OCI-LY1 (cell line): ENCODE results near the gene ANKH.

Experiments used
- H2AFZ ChIP-seq: fragments of 200-600 bp; sonication (generic), shearing (Covaris generic); 2 replicates; pipeline ENCODE4 v1.6.0; 2014; ENCODE audit warnings: antibody characterized with exemption, mild to moderate bottlenecking, low read length
- H3F3A ChIP-seq: fragments of 200-600 bp; sonication (generic), shearing (Covaris generic); 2 replicates; pipeline ENCODE4 v1.6.0; 2014; ENCODE audit warnings: mild to moderate bottlenecking, antibody characterized with exemption, low read length, moderate library complexity; ENCODE audit not compliant: insufficient read depth
- H3K27ac ChIP-seq: fragments of 200-600 bp; sonication (generic); 2 replicates; pipeline ENCODE4 v1.5.1; 2014; ENCODE audit warnings: low read length, mixed run types, mild to moderate bottlenecking, low read depth; ENCODE audit not compliant: poor library complexity, severe bottlenecking
- H3K27me3 ChIP-seq: fragments of 200-600 bp; sonication (generic); 2 replicates; pipeline ENCODE4 v1.6.0; 2014; ENCODE audit warnings: antibody characterized with exemption, mild to moderate bottlenecking, low read length, moderate library complexity; ENCODE audit not compliant: insufficient read depth
- H3K36me3 ChIP-seq: fragments of 200-600 bp; sonication (generic); 2 replicates; pipeline ENCODE4 v1.6.1; 2014; ENCODE audit warnings: mild to moderate bottlenecking, antibody characterized with exemption, low read length, moderate library complexity, mixed read lengths; ENCODE audit not compliant: insufficient read depth
- H3K4me1 ChIP-seq: fragments of 200-600 bp; sonication (generic); 2 replicates; pipeline ENCODE4 v1.5.1; 2014; ENCODE audit warnings: mild to moderate bottlenecking, low read length, moderate library complexity; ENCODE audit not compliant: insufficient read depth, severe bottlenecking
- H3K4me2 ChIP-seq: fragments of 200-600 bp; sonication (generic), shearing (Covaris generic); 2 replicates; pipeline ENCODE4 v1.6.1; 2014; ENCODE audit warnings: low read length
- H3K4me3 ChIP-seq: fragments of 200-600 bp; sonication (generic); 2 replicates; pipeline ENCODE4 v1.5.1; 2014; ENCODE audit warnings: low read length, low read depth, mild to moderate bottlenecking, mixed read lengths; ENCODE audit not compliant: poor library complexity, severe bottlenecking
- H3K79me2 ChIP-seq: fragments of 200-600 bp; shearing (Covaris generic); 2 replicates; pipeline ENCODE4 v1.6.1; 2016; ENCODE audit warnings: mixed run types, low read length, mixed read lengths; ENCODE audit not compliant: insufficient read depth
- H3K9ac ChIP-seq: fragments of 200-600 bp; sonication (generic), shearing (Covaris generic); 2 replicates; pipeline ENCODE4 v1.6.1; 2014; ENCODE audit warnings: mild to moderate bottlenecking, low read length, mixed read lengths
- H3K9me2 ChIP-seq: fragments of 200-600 bp; sonication (generic), shearing (Covaris generic); 2 replicates; pipeline ENCODE4 v1.6.1; 2014; ENCODE audit warnings: low read depth, mild to moderate bottlenecking, low read length, mixed read lengths
- H3K9me3 ChIP-seq: fragments of 200-600 bp; shearing (Covaris generic); 2 replicates; pipeline ENCODE4 v1.6.1; 2014; ENCODE audit warnings: low read length, mixed read lengths
- H4K20me1 ChIP-seq: fragments of 200-600 bp; sonication (generic), shearing (Covaris generic); 2 replicates; pipeline ENCODE4 v1.6.0; 2016; ENCODE audit warnings: mild to moderate bottlenecking, low read length; ENCODE audit not compliant: insufficient read depth
- CTCF ChIP-seq: fragments of 200-600 bp; sonication (generic), shearing (Covaris generic); IDR thresholded peaks from 2 replicates; pipeline ENCODE4 v1.5.1; 2017; ENCODE audit warnings: mild to moderate bottlenecking, antibody characterized with exemption, low read length, moderate library complexity, mixed read lengths
- EZH2 ChIP-seq: fragments of 200-600 bp; sonication (generic), shearing (Covaris generic); IDR thresholded peaks from 2 replicates; pipeline ENCODE4 v1.8.0; 2017; ENCODE audit warnings: borderline replicate concordance, mixed run types, mild to moderate bottlenecking, antibody characterized with exemption, low read length, moderate library complexity, mixed read lengths

The ANKH gene

GRCh38 chr5:14807471-14807870, 64.1 kb downstream of the ANKH start:
- Histone ChIP-seq H3K9ac (no peak overlapping the region), H3K79me2 (no peaks in the 10 kb centered on the region; the same call in 1 of the 2 replicates), H3F3A (no peaks in the 10 kb centered on the region), H2AFZ (no peak overlapping the region), H3K4me3 (no peak overlapping the region), H3K36me3 (peaks cover 12% of the 10 kb centered on the region), H3K4me2 (no peak overlapping the region), H3K9me3 (no peaks in the 10 kb centered on the region), H4K20me1 (no peaks in the 10 kb centered on the region), H3K27ac (no peak overlapping the region), H3K9me2 (no peaks in the 10 kb centered on the region), H3K27me3 (no peaks in the 10 kb centered on the region), H3K4me1 (peaks cover 31% of the 10 kb centered on the region)
- TF ChIP-seq EZH2 (no peak), CTCF (no peak)

- Histone ChIP-seq H3K9me2 (no peaks in the 10 kb centered on the region), H3K9me3 (no peaks in the 10 kb centered on the region), H3K4me1 (peaks cover 21% of the 10 kb centered on the region), H3K36me3 (peaks cover 19% of the 10 kb centered on the region), H3F3A (no peaks in the 10 kb centered on the region), H3K4me3 (no peak overlapping the region), H3K4me2 (no peak overlapping the region), H3K9ac (no peak overlapping the region), H2AFZ (no peak overlapping the region), H3K27me3 (no peaks in the 10 kb centered on the region), H3K79me2 (no peaks in the 10 kb centered on the region; the same call in 1 of the 2 replicates), H4K20me1 (no peaks in the 10 kb centered on the region), H3K27ac (no peak overlapping the region)
- TF ChIP-seq EZH2: no peak
- no peak for TF ChIP-seq CTCF
Measured at GRCh38 chr5:14806456-14806855, 65.1 kb downstream of the ANKH start.

- H3K4me2 ChIP-seq: no peak overlapping the region
- no peaks in the 10 kb centered on the region for H3F3A ChIP-seq
- no peaks in the 10 kb centered on the region for H3K9me3 ChIP-seq
- no peaks in the 10 kb centered on the region for H3K9me2 ChIP-seq
- no peak overlapping the region for H3K27ac ChIP-seq
- no peak overlapping the region for H3K9ac ChIP-seq
- no peaks in the 10 kb centered on the region for H3K79me2 ChIP-seq
- H4K20me1 ChIP-seq: no peaks in the 10 kb centered on the region
- peaks cover 21% of the 10 kb centered on the region for H3K36me3 ChIP-seq
- no peak overlapping the region for H2AFZ ChIP-seq
- H3K4me3 ChIP-seq: no peak overlapping the region
- H3K4me1 ChIP-seq: no peaks in the 10 kb centered on the region
- TF ChIP-seq EZH2 (no peak), CTCF (no peak)
- H3K27me3 ChIP-seq: no peaks in the 10 kb centered on the region
Measured at GRCh38 chr5:14802541-14802940, 69.0 kb downstream of the ANKH start.
